Stimulated activated naive B cell treated with anti-CD40 and anti-IgM and Interleukin-4, amounts not matched to agents 10 μg/mL and 1 μg/mL and 100 μg/mL, for 72 hours (primary cell): ENCODE measurements around the gene RETREG2.
A peak's percentile ranks its signal among the peaks of the same experiment; 100 is the strongest.

Experiments
- ATAC-seq, 2 donors: fragments of 150-1000 bp; cut with Tn5 transposase; replicated peaks; 2 replicates each; pipeline ENCODE4 v1.10.0; 2021; ENCODE audit warnings: moderate library complexity in 1 of 2
- DNase-seq: peaks from one replicate; pipeline ENCODE4 v3.0.0; 2021
- H3K27ac Mint-ChIP-seq: one replicate; pipeline ENCODE4 v1.8.0; 2022; ENCODE audit warnings: mild to moderate bottlenecking, mixed read lengths
- H3K27me3 Mint-ChIP-seq, 2 donors: one replicate each; pipeline ENCODE4 v1.8.0; 2022; ENCODE audit warnings: mixed read lengths in 2 of 2
- H3K36me3 Mint-ChIP-seq, 2 donors: one replicate each; pipeline ENCODE4 v1.8.0; 2022; ENCODE audit warnings: mixed read lengths in 2 of 2, mild to moderate bottlenecking in 1 of 2
- H3K4me1 Mint-ChIP-seq, 2 donors: one replicate each; pipeline ENCODE4 v1.8.0; 2022; ENCODE audit warnings: mixed read lengths in 2 of 2, mild to moderate bottlenecking in 1 of 2
- H3K4me3 Mint-ChIP-seq, 2 donors: one replicate each; pipeline ENCODE4 v1.8.0; 2022; ENCODE audit warnings: mild to moderate bottlenecking in 2 of 2, mixed read lengths in 2 of 2, moderate library complexity in 1 of 2
- H3K9me3 Mint-ChIP-seq, 2 donors: one replicate each; pipeline ENCODE4 v1.8.0; 2022; ENCODE audit warnings: mixed read lengths in 2 of 2, mild to moderate bottlenecking in 1 of 2

RETREG2 gene

DNA sequence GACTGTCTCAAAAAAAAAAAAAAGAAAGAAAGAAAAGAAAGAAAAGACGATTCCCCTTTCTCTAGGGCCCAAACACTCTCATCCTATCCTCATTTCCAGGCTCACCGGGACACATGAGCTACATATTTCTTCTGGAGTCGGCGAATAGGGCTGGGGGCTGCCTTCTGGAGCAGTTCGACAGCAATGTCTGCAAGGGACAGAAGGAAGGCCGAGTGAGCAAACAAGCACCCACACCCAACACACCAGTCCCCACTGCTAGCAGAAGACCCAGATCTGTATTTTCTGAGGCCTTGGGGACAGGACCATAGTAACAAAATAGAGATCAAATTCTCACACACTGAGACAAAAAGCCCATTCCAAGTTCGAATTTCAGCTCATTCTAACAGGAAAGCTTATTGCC, 2.6 kb upstream of the RETREG2 start:
- no peaks in the 10 kb centered on the region for H3K9me3 Mint-ChIP-seq
- H3K27me3 Mint-ChIP-seq = no peaks in the 10 kb centered on the region
- peak overlapping the region; percentile 99 for H3K27ac Mint-ChIP-seq
- peaks cover 35 to 58% of the 10 kb centered on the region in 2 donors for H3K36me3 Mint-ChIP-seq
- peak overlapping the region; percentile 89 to 95 for H3K4me3 Mint-ChIP-seq
- DNase-seq (no peak), ATAC-seq (no peak)
- peaks cover 51 to 68% of the 10 kb centered on the region in 2 donors for H3K4me1 Mint-ChIP-seq

- DNase-seq (peak; percentile 78), ATAC-seq (peak; percentile 72 to 76)
- Mint-ChIP-seq H3K4me1 (peaks cover 58 to 73% of the 10 kb centered on the region in 2 donors), H3K9me3 (no peaks in the 10 kb centered on the region), H3K4me3 (peak overlapping the region; percentile 89 to 95), H3K27me3 (no peaks in the 10 kb centered on the region), H3K36me3 (peaks cover 35 to 61% of the 10 kb centered on the region in 2 donors), H3K27ac (peak overlapping the region; percentile 99)
Measured at GRCh38 chr2:219175928-219176817, 1.9 kb upstream of the RETREG2 start.

- Mint-ChIP-seq H3K4me1 (peaks cover 54 to 73% of the 10 kb centered on the region in 2 donors), H3K27ac (peak within 1 kb of the TSS; percentile 99), H3K27me3 (no peaks in the 10 kb centered on the region), H3K9me3 (no peaks in the 10 kb centered on the region), H3K4me3 (peak within 1 kb of the TSS; percentile 89 to 95), H3K36me3 (peaks cover 28 to 60% of the 10 kb centered on the region in 2 donors)
- ATAC-seq = peak; percentile 76 to 79
- peak; percentile 84 for DNase-seq
Measured at GRCh38 chr2:219176818-219177551, 1.1 kb upstream of the RETREG2 start, which contains the start of gene CNPPD1. TSS of gene CNPPD1 (minus strand) at chr2:219176925. CDS start at chr2:219176828, 97 bp downstream.

- no peaks in the 10 kb centered on the region for H3K27me3 Mint-ChIP-seq
- H3K36me3 Mint-ChIP-seq = peaks cover 23 to 56% of the 10 kb centered on the region in 2 donors
- ATAC-seq (peak; percentile 3 to 6), DNase-seq (no peak)
- H3K9me3 Mint-ChIP-seq = no peaks in the 10 kb centered on the region
- peaks cover 48 to 74% of the 10 kb centered on the region in 2 donors for H3K4me1 Mint-ChIP-seq
- peak overlapping the region; percentile 87 for H3K27ac Mint-ChIP-seq
- peak overlapping the region; percentile 89 to 94 for H3K4me3 Mint-ChIP-seq
Measured at GRCh38 chr2:219178377-219179175, 501 bp downstream of the RETREG2 start.

GRCh38 chr2:219179601-219180465, 1.8 kb downstream of the RETREG2 start:
- no peaks in the 10 kb centered on the region for H3K27me3 Mint-ChIP-seq
- no peak overlapping the region for H3K27ac Mint-ChIP-seq
- no peak for ATAC-seq
- peaks cover 40 to 69% of the 10 kb centered on the region in 2 donors for H3K4me1 Mint-ChIP-seq
- peak overlapping the region; percentile 89 to 94 for H3K4me3 Mint-ChIP-seq
- DNase-seq = no peak
- H3K9me3 Mint-ChIP-seq = no peaks in the 10 kb centered on the region
- H3K36me3 Mint-ChIP-seq = peaks cover 19 to 51% of the 10 kb centered on the region in 2 donors

DNA sequence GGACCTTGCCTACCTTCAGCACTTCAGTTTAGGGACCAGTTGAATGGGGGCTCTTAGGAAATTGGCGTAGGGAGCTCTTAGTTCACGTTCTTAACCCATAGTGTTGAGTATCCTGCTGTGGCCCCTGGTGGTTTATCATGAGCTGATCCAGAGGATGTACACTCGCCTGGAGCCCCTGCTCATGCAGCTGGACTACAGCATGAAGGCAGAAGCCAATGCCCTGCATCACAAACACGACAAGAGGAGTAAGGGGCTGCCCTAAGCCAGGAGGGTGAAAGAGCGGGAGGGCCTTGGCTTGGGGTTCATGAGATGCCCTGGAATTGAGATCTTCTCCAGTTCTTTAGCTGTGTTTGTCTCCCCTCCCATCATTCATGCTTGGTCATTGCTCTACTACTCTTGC, 2.9 kb downstream of the RETREG2 start:
- no peak overlapping the region for H3K4me3 Mint-ChIP-seq

DNA sequence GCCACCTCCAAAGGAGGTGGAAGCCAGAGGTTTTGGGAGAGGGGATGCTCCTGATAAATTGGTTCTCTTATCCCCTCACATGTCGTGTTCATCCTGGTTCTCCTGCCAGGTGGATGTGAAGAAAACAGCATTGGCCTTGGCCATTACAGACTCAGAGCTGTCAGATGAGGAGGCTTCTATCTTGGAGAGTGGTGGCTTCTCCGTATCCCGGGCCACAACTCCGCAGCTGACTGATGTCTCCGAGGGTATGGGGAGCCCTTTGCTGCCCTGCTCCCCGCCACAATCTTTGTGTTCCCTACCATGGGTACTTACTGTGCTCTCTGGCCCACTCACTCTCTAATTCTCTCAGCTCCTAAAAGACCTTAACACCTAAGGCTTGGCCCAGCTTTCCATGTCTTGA, 3.5 kb downstream of the RETREG2 start:
- H3K9me3 Mint-ChIP-seq = no peaks in the 10 kb centered on the region
- DNase-seq (no peak), ATAC-seq (no peak)
- peak overlapping the region; percentile 25 for H3K27ac Mint-ChIP-seq
- peaks cover 20 to 59% of the 10 kb centered on the region in 2 donors for H3K36me3 Mint-ChIP-seq
- H3K4me1 Mint-ChIP-seq = peaks cover 40 to 78% of the 10 kb centered on the region in 2 donors
- H3K4me3 Mint-ChIP-seq = no peak overlapping the region
- no peaks in the 10 kb centered on the region for H3K27me3 Mint-ChIP-seq

More for the DNA sequence above, 2.9 kb downstream of the RETREG2 start:
- Mint-ChIP-seq H3K4me1 (peaks cover 39 to 72% of the 10 kb centered on the region in 2 donors), H3K27me3 (no peaks in the 10 kb centered on the region), H3K36me3 (peaks cover 20 to 58% of the 10 kb centered on the region in 2 donors), H3K27ac (no peak overlapping the region), H3K9me3 (no peaks in the 10 kb centered on the region)
- ATAC-seq (no peak), DNase-seq (no peak)

DNA sequence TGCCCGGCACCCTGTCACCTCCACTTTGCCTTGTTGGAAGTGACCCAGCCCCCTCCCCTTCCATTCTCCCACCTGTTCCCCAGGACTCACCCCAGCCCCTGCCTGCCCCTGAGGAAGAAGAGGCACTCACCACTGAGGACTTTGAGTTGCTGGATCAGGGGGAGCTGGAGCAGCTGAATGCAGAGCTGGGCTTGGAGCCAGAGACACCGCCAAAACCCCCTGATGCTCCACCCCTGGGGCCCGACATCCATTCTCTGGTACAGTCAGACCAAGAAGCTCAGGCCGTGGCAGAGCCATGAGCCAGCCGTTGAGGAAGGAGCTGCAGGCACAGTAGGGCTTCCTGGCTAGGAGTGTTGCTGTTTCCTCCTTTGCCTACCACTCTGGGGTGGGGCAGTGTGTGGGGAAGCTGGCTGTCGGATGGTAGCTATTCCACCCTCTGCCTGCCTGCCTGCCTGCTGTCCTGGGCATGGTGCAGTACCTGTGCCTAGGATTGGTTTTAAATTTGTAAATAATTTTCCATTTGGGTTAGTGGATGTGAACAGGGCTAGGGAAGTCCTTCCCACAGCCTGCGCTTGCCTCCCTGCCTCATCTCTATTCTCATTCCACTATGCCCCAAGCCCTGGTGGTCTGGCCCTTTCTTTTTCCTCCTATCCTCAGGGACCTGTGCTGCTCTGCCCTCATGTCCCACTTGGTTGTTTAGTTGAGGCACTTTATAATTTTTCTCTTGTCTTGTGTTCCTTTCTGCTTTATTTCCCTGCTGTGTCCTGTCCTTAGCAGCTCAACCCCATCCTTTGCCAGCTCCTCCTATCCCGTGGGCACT, 4.5 kb downstream of the RETREG2 start:
- Mint-ChIP-seq H3K4me1 (peaks cover 43 to 81% of the 10 kb centered on the region in 2 donors), H3K4me3 (no peak overlapping the region), H3K9me3 (no peaks in the 10 kb centered on the region), H3K36me3 (peaks cover 20 to 61% of the 10 kb centered on the region in 2 donors), H3K27ac (peak overlapping the region; percentile 59), H3K27me3 (no peaks in the 10 kb centered on the region)
- DNase-seq (no peak), ATAC-seq (no peak)

- H3K27me3 Mint-ChIP-seq = no peaks in the 10 kb centered on the region
- DNase-seq = no peak
- H3K4me3 Mint-ChIP-seq = no peak overlapping the region
- H3K9me3 Mint-ChIP-seq = no peaks in the 10 kb centered on the region
- no peak for ATAC-seq
- peaks cover 43 to 79% of the 10 kb centered on the region in 2 donors for H3K4me1 Mint-ChIP-seq
- H3K27ac Mint-ChIP-seq = peak overlapping the region; percentile 59
- peaks cover 20 to 59% of the 10 kb centered on the region in 2 donors for H3K36me3 Mint-ChIP-seq
Measured at GRCh38 chr2:219183151-219183772, 5.2 kb downstream of the RETREG2 start.

DNA sequence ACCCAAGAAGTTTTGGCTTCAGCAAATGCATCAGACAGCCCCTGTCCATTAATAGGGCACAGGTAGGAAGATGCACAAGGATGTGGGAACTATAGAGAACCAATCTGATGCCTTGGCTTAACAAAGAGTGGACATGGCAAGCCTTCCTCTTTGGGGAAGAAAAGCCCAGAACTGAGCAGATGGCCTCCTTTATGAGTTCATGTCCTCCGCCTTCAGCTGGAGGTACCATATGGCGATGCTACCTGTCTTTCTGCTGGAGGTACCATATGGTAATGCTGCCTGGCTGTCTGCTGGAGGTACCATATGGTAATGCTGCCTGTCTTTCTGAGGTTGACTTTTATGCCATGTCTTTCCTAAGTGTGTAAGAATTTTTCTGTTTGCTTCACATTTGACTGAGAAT, 6.0 kb downstream of the RETREG2 start:
- H3K36me3 Mint-ChIP-seq = peaks cover 20 to 53% of the 10 kb centered on the region in 2 donors
- ATAC-seq = no peak
- DNase-seq = no peak
- H3K4me3 Mint-ChIP-seq = no peak overlapping the region
- H3K27ac Mint-ChIP-seq = no peak overlapping the region
- H3K4me1 Mint-ChIP-seq = peaks cover 38 to 73% of the 10 kb centered on the region in 2 donors
- no peaks in the 10 kb centered on the region for H3K27me3 Mint-ChIP-seq
- H3K9me3 Mint-ChIP-seq = no peaks in the 10 kb centered on the region

DNA sequence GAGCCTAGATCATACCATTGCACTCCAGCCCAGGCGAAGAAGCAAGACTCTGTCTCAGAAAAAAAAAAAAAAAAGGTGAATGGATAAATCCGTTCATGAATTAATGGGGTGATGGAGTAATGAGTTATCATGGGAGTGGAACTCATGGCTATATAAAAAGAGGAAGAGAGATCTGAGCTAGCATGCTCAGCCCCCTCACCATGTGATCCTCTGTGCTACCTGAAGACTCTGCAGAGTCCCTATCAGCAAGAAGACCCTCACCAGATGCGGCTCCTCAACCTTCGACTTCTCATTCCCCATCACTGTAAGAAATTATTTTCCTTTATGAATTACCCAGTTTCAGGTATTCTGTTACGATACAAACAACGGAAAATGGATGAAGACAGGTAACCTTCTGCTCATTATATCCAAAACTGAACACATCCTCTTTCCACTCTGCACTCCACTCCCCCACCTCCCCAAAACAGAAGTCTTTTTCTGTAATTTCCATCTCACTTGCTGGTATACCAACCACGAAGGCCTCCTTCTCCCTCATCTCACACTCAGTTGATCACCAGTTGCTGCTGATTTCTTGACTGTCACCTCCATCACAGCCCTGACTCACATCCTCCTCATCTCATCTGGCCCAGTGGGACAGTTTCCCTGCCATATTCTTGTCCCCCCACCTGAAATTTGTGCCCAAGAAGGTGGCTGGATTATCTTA, 8.8 kb downstream of the RETREG2 start:
- DNase-seq = peak; percentile 55
- Mint-ChIP-seq H3K9me3 (no peaks in the 10 kb centered on the region), H3K4me3 (peak overlapping the region; percentile 4 to 37), H3K36me3 (peaks cover 17 to 35% of the 10 kb centered on the region in 2 donors), H3K27ac (peak overlapping the region; percentile 91), H3K4me1 (peaks cover 20 to 51% of the 10 kb centered on the region in 2 donors), H3K27me3 (no peaks in the 10 kb centered on the region)
- peak; percentile 94 to 96 for ATAC-seq

GRCh38 chr2:219197388-219197787, 19.3 kb downstream of the RETREG2 start:
- no peaks in the 10 kb centered on the region for H3K9me3 Mint-ChIP-seq
- H3K27me3 Mint-ChIP-seq = peaks cover 12 to 18% of the 10 kb centered on the region in 2 donors
- ATAC-seq = no peak
- H3K36me3 Mint-ChIP-seq = no peaks in the 10 kb centered on the region
- no peaks in the 10 kb centered on the region for H3K4me1 Mint-ChIP-seq
- no peak for DNase-seq
- H3K4me3 Mint-ChIP-seq = no peak overlapping the region
- H3K27ac Mint-ChIP-seq = no peak overlapping the region
